Upper lobe of right lung (tissue), 1 donor: ENCODE data around the gene ATAD3B. TPM values are rescaled to one million over a fixed set of nuclear protein-coding genes. Genes with fewer than 3 reads are reported as not detected.
"Not testable (repeated sequence)": the region's sequence is repeated elsewhere in the genome, so short reads cannot be mapped to it uniquely, and the experiment has no call there.

ENCODE experiments used
- ATAC-seq: fragments of 200-7000 bp; cut with Tn5 transposase; one replicate; pipeline ENCODE4 v1.9.1; 2020; ENCODE audit warnings: mild to moderate bottlenecking, moderate library complexity
- DNase-seq: peaks from one replicate; pipeline ENCODE4 v3.0.0-alpha.2; 2020
- H3K27ac ChIP-seq: fragments of 200-600 bp; one replicate; pipeline ENCODE4 v1.8.0; 2022
- H3K27me3 ChIP-seq: fragments of 200-600 bp; one replicate; pipeline ENCODE4 v1.8.0; 2022; ENCODE audit warnings: mild to moderate bottlenecking
- H3K36me3 ChIP-seq: fragments of 200-600 bp; one replicate; pipeline ENCODE4 v1.8.0; 2022
- H3K4me1 ChIP-seq: fragments of 200-600 bp; one replicate; pipeline ENCODE4 v1.8.0; 2022
- H3K4me3 ChIP-seq: fragments of 200-600 bp; one replicate; pipeline ENCODE4 v1.8.0; 2022; ENCODE audit warnings: mild to moderate bottlenecking
- H3K9me3 ChIP-seq: fragments of 200-600 bp; one replicate; pipeline ENCODE4 v1.8.0; 2022
- intact Hi-C: fragments of 100-400 bp; cut with DNase I; formaldehyde crosslinking; loops from one replicate; pipeline ENCODE4 v1.11.0; 2022
- total RNA-seq: library from RNA; stranded (reverse); fragmentation: NEBNext Ultra II Directional; extraction: Animal tissue kit (Norgen Biotek cat#: 25700); gene quantifications from one replicate; pipeline ENCODE4 v1.2.1, GENCODE V29; 2021
- TF ChIP-seq, protein P1 (sequence below): fragments of 200-600 bp; IDR thresholded peaks from one replicate; pipeline ENCODE4 v1.8.0; 2022; ENCODE audit warnings: antibody characterized with exemption
- donor health status: DM: no; HTN: yes; CAD: no; lungs with severe emphysema.

Gene ATAD3B
- total RNA-seq, 1 donor from 2014 or later, result 24.3 TPM

DNA sequence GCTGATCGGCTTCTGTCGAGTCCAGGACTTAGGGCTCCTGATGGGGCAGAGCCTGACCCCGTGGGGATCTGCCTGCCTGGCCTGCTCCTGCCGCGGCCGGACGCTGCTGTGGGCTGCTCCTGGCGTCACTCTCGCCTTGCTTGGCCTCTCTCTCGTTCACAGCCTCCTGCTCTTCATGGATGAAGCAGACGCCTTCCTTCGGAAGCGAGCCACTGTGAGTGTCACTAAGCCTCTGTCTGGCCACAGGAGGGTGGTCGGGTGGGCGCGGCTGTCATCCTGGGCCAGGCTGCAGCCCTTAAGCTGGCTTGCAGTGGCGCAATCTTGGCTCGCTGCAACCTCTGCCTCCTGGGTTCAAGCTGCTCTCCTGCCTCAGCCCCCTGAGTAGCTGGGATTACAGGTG is 16.1 kb downstream of the ATAD3B start:
- no peak overlapping the region for H3K4me3 ChIP-seq
- TF ChIP-seq, protein P1, sequence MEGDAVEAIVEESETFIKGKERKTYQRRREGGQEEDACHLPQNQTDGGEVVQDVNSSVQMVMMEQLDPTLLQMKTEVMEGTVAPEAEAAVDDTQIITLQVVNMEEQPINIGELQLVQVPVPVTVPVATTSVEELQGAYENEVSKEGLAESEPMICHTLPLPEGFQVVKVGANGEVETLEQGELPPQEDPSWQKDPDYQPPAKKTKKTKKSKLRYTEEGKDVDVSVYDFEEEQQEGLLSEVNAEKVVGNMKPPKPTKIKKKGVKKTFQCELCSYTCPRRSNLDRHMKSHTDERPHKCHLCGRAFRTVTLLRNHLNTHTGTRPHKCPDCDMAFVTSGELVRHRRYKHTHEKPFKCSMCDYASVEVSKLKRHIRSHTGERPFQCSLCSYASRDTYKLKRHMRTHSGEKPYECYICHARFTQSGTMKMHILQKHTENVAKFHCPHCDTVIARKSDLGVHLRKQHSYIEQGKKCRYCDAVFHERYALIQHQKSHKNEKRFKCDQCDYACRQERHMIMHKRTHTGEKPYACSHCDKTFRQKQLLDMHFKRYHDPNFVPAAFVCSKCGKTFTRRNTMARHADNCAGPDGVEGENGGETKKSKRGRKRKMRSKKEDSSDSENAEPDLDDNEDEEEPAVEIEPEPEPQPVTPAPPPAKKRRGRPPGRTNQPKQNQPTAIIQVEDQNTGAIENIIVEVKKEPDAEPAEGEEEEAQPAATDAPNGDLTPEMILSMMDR, result no peak
- peaks cover 60% of the 10 kb centered on the region for H3K36me3 ChIP-seq
- ATAC-seq (no peak), DNase-seq (no peak)
- H3K9me3 ChIP-seq, result no peaks in the 10 kb centered on the region
- H3K27me3 ChIP-seq, result no peaks in the 10 kb centered on the region
- H3K4me1 ChIP-seq, result no peaks in the 10 kb centered on the region
- no peak overlapping the region for H3K27ac ChIP-seq
- intact Hi-C loops, result no loop called here

DNA sequence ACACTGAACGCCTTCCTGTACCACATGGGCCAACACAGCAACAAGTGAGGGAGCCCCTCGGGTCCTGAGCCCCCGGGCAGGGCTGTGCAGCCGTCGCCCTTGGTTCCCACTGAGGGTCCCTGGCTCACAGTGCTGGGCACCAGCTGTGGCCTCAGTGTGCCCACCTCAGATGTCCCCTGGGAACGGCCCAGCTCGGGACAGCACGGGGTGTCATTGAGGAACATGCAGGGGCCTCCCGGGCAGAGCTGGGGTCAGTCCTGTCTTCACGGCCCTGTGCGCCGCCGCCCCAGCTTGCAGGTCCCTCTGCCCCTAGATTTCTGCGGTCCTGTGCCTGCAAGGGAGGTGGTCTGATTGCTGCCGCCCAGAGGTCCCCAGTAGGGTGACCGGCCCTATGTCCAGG is 17.7 kb downstream of the ATAD3B start:
- Histone ChIP-seq H3K36me3 (peaks cover 44% of the 10 kb centered on the region), H3K27me3 (no peaks in the 10 kb centered on the region), H3K4me3 (no peak overlapping the region), H3K4me1 (no peaks in the 10 kb centered on the region), H3K9me3 (peaks cover 7% of the 10 kb centered on the region), H3K27ac (no peak overlapping the region)
- intact Hi-C loops, result no loop called here
- no peak for DNase-seq
- TF ChIP-seq, protein P1, result no peak
- ATAC-seq, result no peak

DNA sequence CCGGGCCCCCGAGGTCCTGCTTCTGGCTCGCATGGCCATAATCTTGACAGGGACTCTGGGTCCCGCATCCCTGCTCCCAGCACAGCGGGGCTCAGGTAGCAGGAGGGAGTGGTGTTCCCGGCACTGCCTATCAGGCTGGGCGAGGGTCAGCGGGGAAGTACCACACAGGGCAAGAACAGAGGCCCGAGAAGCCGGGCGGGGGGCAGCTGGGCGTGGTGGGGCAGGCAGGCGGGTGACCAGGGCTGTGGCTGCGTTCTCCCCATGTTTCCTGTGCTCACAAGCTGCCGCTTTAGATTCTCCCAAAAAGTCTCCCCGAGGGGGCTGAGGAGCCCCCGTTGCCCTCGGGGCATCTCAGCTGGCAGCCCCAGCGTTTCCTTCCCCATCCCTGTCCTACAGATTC is 18.3 kb downstream of the ATAD3B start:
- Histone ChIP-seq H3K4me3 (no peak overlapping the region), H3K4me1 (no peaks in the 10 kb centered on the region), H3K27me3 (no peaks in the 10 kb centered on the region), H3K9me3 (peaks cover 7% of the 10 kb centered on the region), H3K27ac (no peak overlapping the region), H3K36me3 (peaks cover 42% of the 10 kb centered on the region)
- intact Hi-C loops, result no loop called here
- ATAC-seq (no peak), DNase-seq (no peak)
- TF ChIP-seq, protein P1, result no peak

DNA sequence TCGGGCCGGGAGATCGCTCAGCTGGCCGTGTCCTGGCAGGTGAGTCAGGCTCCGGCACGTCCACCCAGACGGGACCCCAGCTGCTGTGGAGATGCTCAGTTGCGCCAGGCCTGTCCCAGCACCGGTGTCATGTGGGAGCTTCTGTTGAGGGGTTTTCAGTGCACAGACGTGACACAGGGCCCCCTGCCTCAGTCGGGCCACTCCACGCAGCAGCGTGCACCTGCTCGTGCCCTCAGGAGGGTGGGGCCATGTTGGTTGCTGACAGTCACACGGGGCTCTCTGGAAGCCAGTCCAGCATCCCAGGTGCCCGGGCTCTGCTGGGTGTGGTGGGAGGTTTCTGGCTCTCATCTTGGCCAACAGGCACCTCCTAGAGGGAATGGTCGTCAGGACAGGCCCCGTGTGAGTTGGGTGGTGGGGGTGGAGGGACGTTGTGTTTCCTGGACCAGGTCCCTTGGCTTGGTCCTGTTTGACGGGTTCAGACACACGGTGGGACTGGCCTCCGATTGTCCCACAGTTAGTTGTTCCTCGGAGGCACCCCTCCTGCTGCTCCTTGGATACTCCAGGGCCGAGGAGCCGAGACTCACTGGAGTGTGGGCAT is 19.2 kb downstream of the ATAD3B start:
- no peaks in the 10 kb centered on the region for H3K4me1 ChIP-seq
- intact Hi-C loops, result no loop called here

DNA sequence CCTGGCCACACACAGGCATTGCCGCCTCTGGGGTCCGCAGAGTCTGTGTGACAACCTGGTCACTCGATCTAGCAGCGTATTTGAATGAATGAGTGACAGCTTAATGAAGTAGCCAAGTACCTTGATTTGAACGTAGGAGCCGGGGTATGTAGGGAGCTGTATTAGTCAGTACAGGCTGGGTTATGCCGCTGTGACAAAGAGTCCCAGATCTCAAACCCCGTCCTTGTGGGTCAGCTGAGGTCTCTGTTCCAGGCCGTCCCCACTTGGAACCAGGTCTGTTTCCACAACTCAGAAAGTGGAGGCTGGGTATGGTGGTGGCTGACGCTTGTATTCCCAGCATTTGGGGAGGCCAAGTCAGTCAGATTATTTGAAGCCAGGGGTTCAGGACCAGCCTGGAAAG is 20.0 kb downstream of the ATAD3B start:
- Histone ChIP-seq H3K27ac (no peak overlapping the region), H3K36me3 (peaks cover 42% of the 10 kb centered on the region), H3K27me3 (no peaks in the 10 kb centered on the region), H3K4me3 (no peak overlapping the region), H3K4me1 (no peaks in the 10 kb centered on the region), H3K9me3 (peaks cover 7% of the 10 kb centered on the region)
- TF ChIP-seq, protein P1, result no peak
- no peak for ATAC-seq
- intact Hi-C loops, result no loop called here
- DNase-seq, result no peak

More for the DNA sequence above, 19.2 kb downstream of the ATAD3B start:
- peaks cover 42% of the 10 kb centered on the region for H3K36me3 ChIP-seq
- H3K27ac ChIP-seq, result no peak overlapping the region
- peaks cover 7% of the 10 kb centered on the region for H3K9me3 ChIP-seq
- H3K27me3 ChIP-seq, result no peaks in the 10 kb centered on the region
- TF ChIP-seq, protein P1, result no peak
- no peak for DNase-seq
- no peak for ATAC-seq
- H3K4me3 ChIP-seq, result no peak overlapping the region

DNA sequence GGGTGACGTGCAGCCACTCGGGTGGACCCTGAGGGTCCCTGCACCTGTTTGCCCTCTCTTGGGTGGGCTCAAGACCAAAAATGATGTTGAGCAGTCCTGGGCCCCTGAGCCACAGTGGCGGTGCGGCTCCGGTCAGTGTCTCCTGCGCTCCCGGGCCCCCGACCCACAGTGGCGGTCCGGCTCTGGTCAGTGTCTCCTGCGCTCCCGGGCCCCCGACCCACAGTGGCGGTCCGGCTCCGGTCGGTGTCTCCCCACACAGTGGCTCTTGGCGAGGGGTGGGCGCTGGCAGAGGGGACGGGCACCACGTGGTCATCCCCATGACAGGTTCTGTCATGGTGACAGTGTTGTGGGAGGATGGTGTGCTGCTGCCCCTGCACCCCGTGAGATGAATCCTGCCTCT is 22.7 kb downstream of the ATAD3B start:
- intact Hi-C loops, ATAC-seq, H3K27me3 ChIP-seq, H3K9me3 ChIP-seq, H3K27ac ChIP-seq, H3K4me1 ChIP-seq, H3K4me3 ChIP-seq, DNase-seq: not testable (repeated sequence)
- H3K36me3 ChIP-seq, result peaks cover 27% of the 10 kb centered on the region

DNA sequence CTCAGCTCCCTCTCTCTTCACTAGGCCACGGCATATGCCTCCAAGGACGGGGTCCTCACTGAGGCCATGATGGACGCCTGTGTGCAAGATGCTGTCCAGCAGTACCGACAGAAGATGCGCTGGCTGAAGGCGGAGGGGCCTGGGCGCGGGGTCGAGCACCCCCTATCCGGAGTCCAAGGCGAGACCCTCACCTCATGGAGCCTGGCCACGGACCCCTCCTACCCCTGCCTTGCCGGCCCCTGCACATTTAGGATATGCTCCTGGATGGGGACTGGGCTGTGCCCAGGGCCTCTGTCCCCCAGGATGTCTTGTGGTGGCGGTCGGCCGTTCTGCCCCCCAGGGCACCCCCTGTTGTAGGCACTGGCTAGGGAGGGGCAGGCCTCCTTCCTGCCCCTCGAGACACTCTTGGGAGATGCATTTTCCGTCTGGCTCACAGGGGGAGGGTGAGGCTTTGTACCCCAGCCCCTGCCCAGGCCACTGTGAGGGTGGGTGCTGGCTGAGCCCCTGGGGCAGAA is 24.0 kb downstream of the ATAD3B start:
- H3K27me3 ChIP-seq, DNase-seq, H3K27ac ChIP-seq, intact Hi-C loops, H3K4me3 ChIP-seq, H3K4me1 ChIP-seq, H3K9me3 ChIP-seq: not testable (repeated sequence)
- ATAC-seq, result peak; percentile 3
- peaks cover 15% of the 10 kb centered on the region for H3K36me3 ChIP-seq
